Pancreas (tissue), 10 donors: ENCODE data around the gene GAA. TPM values are rescaled to one million over a fixed set of nuclear protein-coding genes. Genes with fewer than 3 reads are reported as not detected.

Experiments
- ATAC-seq, 4 donors: fragments of 200-7000 bp; cut with Tn5 transposase; one replicate each; pipeline versions ENCODE4 v1.8.0 to v1.9.1; 2020; ENCODE audit warnings: mild to moderate bottlenecking in 4 of 4, moderate library complexity in 4 of 4
- DNase-seq, 6 donors: peaks; one replicate each; pipeline ENCODE4 v3.0.0-alpha.2; 2020
- FAIRE-seq: peaks from 2 replicates; lab custom pipeline; 2012; peaks lifted over from hg19 to GRCh38; lab: Jason Lieb, UNC
- H3K27ac ChIP-seq, 4 donors: fragments of 200-600 bp; sonication (generic); 1 replicate in 3 of 4; 2 replicates in 1 of 4; pipeline versions ENCODE4 v1.5.0 to v1.8.0; 2020
- H3K27me3 ChIP-seq, 4 donors: fragments of 200-600 bp; one replicate each; pipeline ENCODE4 v1.8.0; 2021
- H3K36me3 ChIP-seq, 3 donors: fragments of 200-600 bp; sonication (generic) in 1 of 3; one replicate each; pipeline versions ENCODE4 v1.5.0 to v1.8.0; 2020 to 2021
- H3K4me1 ChIP-seq, 3 donors: fragments of 200-600 bp; one replicate each; pipeline ENCODE4 v1.8.0; 2021
- H3K4me3 ChIP-seq, 4 donors: fragments of 200-600 bp; sonication (generic) in 2 of 4; one replicate each; pipeline versions ENCODE4 v1.5.0 to v1.8.0; 2020 to 2021
- H3K9me3 ChIP-seq, 4 donors: fragments of 200-600 bp; one replicate each; pipeline ENCODE4 v1.8.0; 2021
- CTCF ChIP-seq, 4 donors: fragments of 200-600 bp; sonication (generic) in 3 of 4; IDR thresholded peaks; one replicate each; pipeline versions ENCODE4 v1.5.0 to v1.8.0; 2021; ENCODE audit warnings: antibody characterized with exemption in 4 of 4
- WGBS, 2 donors: extraction: QIAGEN DNeasy Blood & Tissue Kit; methylation state at CpG; one replicate each; pipeline ENCODE4 v1.1.7; 2013; 5-methylcytosine and 5-hydroxymethylcytosine counted together
- intact Hi-C, 3 donors: fragments of 100-400 bp; cut with DNase I; formaldehyde crosslinking; loops; one replicate each; pipeline versions ENCODE4 v1.11.1 to v1.14.2; 2022
- polyA plus RNA-seq, 2 donors: library from polyadenylated mRNA; stranded (reverse); fragments of 200-250 nt; gene quantifications; one replicate each; pipeline ENCODE4 v1.2.3, GENCODE V29; 2013
- total RNA-seq, 6 donors: library from RNA; stranded (reverse); fragmentation: NEBNext Ultra II Directional in 4 of 6; extraction: Animal tissue kit (Norgen Biotek cat#: 25700) in 4 of 6; gene quantifications; one replicate each; pipeline versions ENCODE4 v1.2.1 to v1.2.4, GENCODE V29; 2021 to 2023
- donor health status: healthy with polysubstance abuse.
- donor health status: DM: no; HTN: no; CAD: no; lungs with moderate emphysema.
- donor health status: DM: no; HTN: no; CAD: no.
- donor health status: control.
- donor health status: control.
- donor health status: Bipolar disorder and iron deficiency.
- donor health status: DM: yes; HTN: yes; CAD: no.
- donor health status: DM: no; HTN: no; CAD: no.
- donor health status: DM: no; HTN: no; CAD: no.
- donor health status: DM: yes; HTN: yes; CAD: no.

Gene GAA
- total and polyA plus RNA-seq, 8 donors: 20.2 to 56.3 (median 33.4) TPM

DNA sequence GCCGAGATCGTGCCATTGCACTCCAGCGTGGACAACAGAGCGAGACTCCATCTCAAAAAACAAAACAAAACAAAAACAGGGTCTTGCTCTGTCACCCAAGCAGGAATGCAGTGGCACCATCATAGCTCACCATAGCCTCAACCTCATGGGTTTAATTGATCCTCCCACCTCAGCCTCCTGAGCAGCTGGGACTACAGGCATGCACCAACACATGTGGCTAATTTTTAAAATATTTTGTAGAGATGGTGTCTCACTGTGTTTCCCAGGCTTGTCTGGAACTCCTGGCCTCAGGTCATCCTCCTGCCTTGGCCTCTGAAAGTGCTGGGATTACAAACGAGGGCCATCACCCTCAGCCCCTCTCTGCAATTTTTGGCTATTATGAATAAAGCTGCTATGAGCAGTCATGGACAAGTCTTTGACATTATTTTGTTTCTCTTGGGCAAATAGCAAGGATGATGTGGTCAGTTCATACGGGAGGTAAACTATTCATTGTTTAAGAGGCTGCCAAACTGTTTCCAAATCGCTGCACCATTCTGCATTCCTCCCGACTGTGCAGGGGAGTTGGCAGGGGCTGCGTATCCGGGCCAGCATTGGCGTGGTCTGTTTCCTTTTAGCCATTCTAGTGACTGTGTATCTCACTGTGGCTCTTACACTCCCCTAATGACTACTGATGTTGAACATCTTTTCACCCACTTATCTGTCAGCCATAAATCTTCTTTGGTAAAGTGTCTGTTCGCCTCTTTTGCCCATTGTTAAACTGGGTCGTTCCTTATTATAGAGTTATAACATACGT, 24.5 kb downstream of the GAA start:
- Histone ChIP-seq H3K4me1 (peaks cover 2 to 12% (median 3%) of the 10 kb centered on the region in 3 donors), H3K27me3 (no peaks in the 10 kb centered on the region), H3K36me3 (no peaks in the 10 kb centered on the region), H3K4me3 (no peak overlapping the region), H3K9me3 (no peaks in the 10 kb centered on the region), H3K27ac (no peak overlapping the region)
- no peak for TF ChIP-seq CTCF (IDR thresholded peaks at IDR 0.05)
- 66 to 70% methylated on average over 14 of the region's 14 CpGs for WGBS, 2 donors
- no peak for FAIRE-seq
- ATAC-seq: peak in 2 of 4 donors; percentile 24 to 33
- intact Hi-C loops: no loop called here
- DNase-seq: peak in 1 of 6 donors; percentile 30

- 77 to 78% methylated on average over 3 of the region's 3 CpGs for WGBS, 2 donors
- no peak for FAIRE-seq
- DNase-seq: no peak
- no peak for ATAC-seq
- H3K27ac ChIP-seq: no peak overlapping the region
- H3K9me3 ChIP-seq: no peaks in the 10 kb centered on the region
- H3K27me3 ChIP-seq: no peaks in the 10 kb centered on the region
- H3K4me1 ChIP-seq: peaks cover 7 to 17% (median 7%) of the 10 kb centered on the region in 3 donors
- no peaks in the 10 kb centered on the region for H3K36me3 ChIP-seq
- H3K4me3 ChIP-seq: no peak overlapping the region
- intact Hi-C loops: no loop called here
- no peak for TF ChIP-seq CTCF (IDR thresholded peaks at IDR 0.05)
These were observed 25.0 kb downstream of the GAA start for GRCh38 chr17:80126449-80126715.

- intact Hi-C loops: no loop called here
- H3K27me3 ChIP-seq: no peaks in the 10 kb centered on the region
- TF ChIP-seq CTCF (IDR thresholded peaks at IDR 0.05): no peak
- H3K9me3 ChIP-seq: no peaks in the 10 kb centered on the region
- no peak overlapping the region for H3K4me3 ChIP-seq
- WGBS, 2 donors: 36 to 44% methylated on average over 4 of the region's 4 CpGs
- DNase-seq: no peak
- no peak for ATAC-seq
- peaks cover 0 to 8% (median 2%) of the 10 kb centered on the region in 3 donors for H3K36me3 ChIP-seq
- FAIRE-seq: no peak
- H3K27ac ChIP-seq: no peak overlapping the region
- H3K4me1 ChIP-seq: peaks cover 7 to 15% (median 11%) of the 10 kb centered on the region in 3 donors
These were observed 27.7 kb downstream of the GAA start for GRCh38 chr17:80129006-80129565.

DNA sequence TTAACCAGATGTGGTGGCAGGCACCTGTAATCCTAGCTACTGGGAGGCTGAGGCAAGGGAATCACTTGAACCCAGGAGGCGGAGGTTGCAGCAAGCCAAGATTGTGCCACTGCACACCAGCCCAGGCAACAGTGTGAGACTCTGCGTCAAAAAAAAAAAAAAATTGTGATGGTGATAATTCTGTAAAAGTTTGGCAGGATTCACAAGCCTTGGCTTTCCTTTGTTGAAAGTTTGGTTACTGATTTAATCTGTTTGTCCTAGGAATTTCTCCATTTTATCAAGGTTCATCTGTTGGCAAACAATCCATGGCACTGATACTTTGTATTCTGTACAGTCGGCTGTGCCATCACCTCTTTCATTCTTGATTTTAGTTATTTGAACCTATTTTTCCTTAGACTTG, 29.6 kb downstream of the GAA start:
- intact Hi-C loops: no loop called here
- peaks cover 4 to 25% (median 21%) of the 10 kb centered on the region in 3 donors for H3K36me3 ChIP-seq
- H3K27ac ChIP-seq: no peak overlapping the region
- peaks cover 7 to 12% (median 11%) of the 10 kb centered on the region in 3 donors for H3K4me1 ChIP-seq
- H3K9me3 ChIP-seq: no peaks in the 10 kb centered on the region
- DNase-seq (no peak), FAIRE-seq (no peak), ATAC-seq (peak in 1 of 4 donors; percentile 32)
- no peak overlapping the region for H3K4me3 ChIP-seq
- H3K27me3 ChIP-seq: no peaks in the 10 kb centered on the region
- no peak for TF ChIP-seq CTCF (IDR thresholded peaks at IDR 0.05)
- WGBS, 2 donors: 32 to 33% methylated on average over 3 of the region's 3 CpGs
